Measurements from ENCODE around the gene MAPKAPK2.

GRCh38 chr1:206776229-206776628 lies 91.5 kb downstream of the MAPKAPK2 start:
- TF ChIP-seq CTCF (conservative IDR thresholded peaks at IDR 0.05; ENCODE audit: low read length), result no peak
- no peak for TF ChIP-seq EZH2phosphoT487 (IDR thresholded peaks at IDR 0.05; ENCODE audit: borderline replicate concordance, low read depth, low read length)

All from OCI-LY7 (cell line).